CD14-positive monocyte (primary cell): Measurements from ENCODE around the gene GFM1. TPM values are rescaled to one million over a fixed set of nuclear protein-coding genes. Genes with fewer than 3 reads are reported as not detected.

Experiments
- DNase-seq, 3 donors: peaks; one replicate each; pipeline ENCODE4 v3.0.0-alpha.2; 2011 to 2022
- H2AFZ ChIP-seq: 2 replicates; pipeline ENCODE4 v1.6.0; 2012; ENCODE audit warnings: mild to moderate bottlenecking, low read depth, low read length, inconsistent platforms; ENCODE audit not compliant: insufficient read depth, poor library complexity, severe bottlenecking
- H3K27ac ChIP-seq, 2 donors: 1 replicate in 1 of 2; 2 replicates in 1 of 2; pipeline ENCODE4 v1.5.1; 2012 to 2013; ENCODE audit warnings: low read length in 2 of 2, control low read depth in 1 of 2, inconsistent platforms in 1 of 2, low read depth in 1 of 2, mild to moderate bottlenecking in 1 of 2
- H3K27me3 ChIP-seq, 2 donors: one replicate each; pipeline versions ENCODE4 v1.6.0 to v1.6.1; 2011 to 2013; ENCODE audit warnings: low read length in 2 of 2; ENCODE audit not compliant: control insufficient read depth in 2 of 2, insufficient read depth in 2 of 2
- H3K36me3 ChIP-seq, 2 donors: replicated peaks in 1 of 2; 1 replicate in 1 of 2; 2 replicates in 1 of 2; pipeline versions ENCODE4 v1.5.1 to v1.6.1; 2012 to 2013; ENCODE audit warnings: low read length in 2 of 2, control low read depth in 1 of 2, inconsistent platforms in 1 of 2, mild to moderate bottlenecking in 1 of 2; ENCODE audit not compliant: insufficient read depth in 2 of 2, control insufficient read depth in 1 of 2
- H3K4me1 ChIP-seq, 2 donors: 1 replicate in 1 of 2; 2 replicates in 1 of 2; pipeline versions ENCODE4 v1.5.1 to v1.6.1; 2012 to 2013; ENCODE audit warnings: low read length in 2 of 2, control low read depth in 1 of 2, inconsistent platforms in 1 of 2, mild to moderate bottlenecking in 1 of 2, moderate library complexity in 1 of 2; ENCODE audit not compliant: insufficient read depth in 2 of 2, control insufficient read depth in 1 of 2
- H3K4me2 ChIP-seq: replicated peaks from 2 replicates; pipeline ENCODE3; 2012; ENCODE audit warnings: low read length, moderate library complexity, mild to moderate bottlenecking; ENCODE audit not compliant: poor library complexity, severe bottlenecking; ENCODE audit errors: extremely low read depth
- H3K4me3 ChIP-seq, 3 experiments: fragments of 200-600 bp in 1 of 3; sonication (generic) in 1 of 3; replicated peaks in 1 of 3; 1 replicate in 2 of 3; 2 replicates in 1 of 3; pipeline ENCODE4 v1.5.1; 2011 to 2013; ENCODE audit warnings: low read length in 3 of 3, mild to moderate bottlenecking in 3 of 3, control low read depth in 2 of 3, low read depth in 2 of 3, inconsistent platforms in 1 of 3, moderate library complexity in 1 of 3
- H3K79me2 ChIP-seq: 2 replicates; pipeline ENCODE4 v1.6.0; 2012; ENCODE audit warnings: mild to moderate bottlenecking, control low read depth, inconsistent platforms, low read length, moderate library complexity; ENCODE audit not compliant: insufficient read depth
- H3K9ac ChIP-seq: 2 replicates; pipeline ENCODE4 v1.6.0; 2017; ENCODE audit warnings: low read length, mild to moderate bottlenecking; ENCODE audit not compliant: insufficient read depth, poor library complexity, severe bottlenecking
- H3K9me3 ChIP-seq, 2 donors: replicated peaks in 1 of 2; 1 replicate in 1 of 2; 2 replicates in 1 of 2; pipeline versions ENCODE4 v1.5.1 to v1.6.1; 2012 to 2013; ENCODE audit warnings: low read length in 2 of 2, control low read depth in 1 of 2; ENCODE audit not compliant: control insufficient read depth in 1 of 2, insufficient read depth in 1 of 2
- H4K20me1 ChIP-seq: 2 replicates; pipeline ENCODE4 v1.6.0; 2012; ENCODE audit warnings: mild to moderate bottlenecking, low read length, control low read depth, moderate library complexity; ENCODE audit not compliant: insufficient read depth
- H3K27ac Mint-ChIP-seq, 7 donors: one replicate each; pipeline ENCODE4 v1.8.0; 2020; ENCODE audit warnings: mild to moderate bottlenecking in 7 of 7, mixed read lengths in 7 of 7, moderate library complexity in 6 of 7, inconsistent platforms in 2 of 7
- H3K27me3 Mint-ChIP-seq, 3 donors: one replicate each; pipeline ENCODE4 v1.8.0; 2021 to 2022; ENCODE audit warnings: low read depth in 3 of 3, mild to moderate bottlenecking in 3 of 3, mixed read lengths in 3 of 3, moderate library complexity in 3 of 3, inconsistent platforms in 1 of 3
- H3K36me3 Mint-ChIP-seq, 2 donors: one replicate each; pipeline ENCODE4 v1.8.0; 2020; ENCODE audit warnings: mixed read lengths in 2 of 2, inconsistent platforms in 1 of 2, mild to moderate bottlenecking in 1 of 2
- H3K4me1 Mint-ChIP-seq: one replicate; pipeline ENCODE4 v1.8.0; 2020; ENCODE audit warnings: mild to moderate bottlenecking, mixed read lengths
- H3K4me3 Mint-ChIP-seq, 2 donors: one replicate each; pipeline ENCODE4 v1.8.0; 2020; ENCODE audit warnings: mild to moderate bottlenecking in 2 of 2, mixed read lengths in 2 of 2, moderate library complexity in 1 of 2
- H3K9me3 Mint-ChIP-seq, 7 donors: one replicate each; pipeline ENCODE4 v1.8.0; 2020 to 2022; ENCODE audit warnings: mixed read lengths in 7 of 7, mild to moderate bottlenecking in 6 of 7, moderate library complexity in 6 of 7, inconsistent platforms in 2 of 7
- CTCF ChIP-seq: fragments of 200-600 bp; IDR thresholded peaks from one replicate; pipeline ENCODE4 v1.8.0; 2022; ENCODE audit warnings: antibody characterized with exemption, mild to moderate bottlenecking
- whole genome bisulfite sequencing: methylation state at CpG from one replicate; pipeline ENCODE4 v1.1.5; 2013; ENCODE audit warnings: missing lambda C conversion rate; ENCODE audit not compliant: insufficient coverage; 5-methylcytosine and 5-hydroxymethylcytosine counted together
- intact Hi-C, 2 donors: fragments of 100-400 bp; cut with micrococcal nuclease; formaldehyde crosslinking; loops; one replicate each; pipeline versions ENCODE4 v1.15.0 to v1.15.1; 2023
- polyA plus RNA-seq, 3 donors: library from polyadenylated mRNA; depleted of rRNA in 1 of 3; unstranded in 2 of 3; stranded (reverse) in 1 of 3; fragments of 300-500 nt in 2 of 3; fragments of >200 nt in 1 of 3; fragmentation: Illumina TruSeq in 2 of 3; gene quantifications; 1 replicate in 2 of 3; 2 replicates in 1 of 3; pipeline ENCODE4 v1.2.3, GENCODE V29; 2012 to 2021

The GFM1 gene
- polyA plus RNA-seq, 3 donors: 11.2 to 21.3 (median 18.5) TPM

GRCh38 chr3:158660711-158661110 lies 16.4 kb downstream of the GFM1 start:
- no peaks in the 10 kb centered on the region for H4K20me1 ChIP-seq
- H3K36me3 ChIP-seq: peaks cover 76 to 92% of the 10 kb centered on the region in 2 donors
- no peak overlapping the region for H3K27ac ChIP-seq
- H3K9me3 ChIP-seq: no peaks in the 10 kb centered on the region
- no peak overlapping the region for H3K9ac ChIP-seq
- intact Hi-C loops: loop anchor here in 1 of 2 donors (5.0 kb wide), 1 partner anchor 127 kb away; no protein-coding TSS in a partner anchor
- Mint-ChIP-seq H3K27ac (no peak overlapping the region), H3K36me3 (peaks cover 71 to 77% of the 10 kb centered on the region in 2 donors), H3K4me3 (no peak overlapping the region), H3K4me1 (no peaks in the 10 kb centered on the region), H3K9me3 (no peaks in the 10 kb centered on the region), H3K27me3 (no peaks in the 10 kb centered on the region)
- no CpG with 5 or more reads among the region's 4 CpGs for WGBS
- TF ChIP-seq CTCF: no peak
- no peaks in the 10 kb centered on the region for H3K27me3 ChIP-seq
- no peaks in the 10 kb centered on the region for H3K79me2 ChIP-seq
- no peak overlapping the region for H3K4me3 ChIP-seq
- DNase-seq: no peak
- no peaks in the 10 kb centered on the region for H3K4me1 ChIP-seq
- H2AFZ ChIP-seq: no peak overlapping the region
- no peak overlapping the region for H3K4me2 ChIP-seq

GRCh38 chr3:158663246-158663645 lies 18.9 kb downstream of the GFM1 start:
- no peaks in the 10 kb centered on the region for H3K4me1 Mint-ChIP-seq
- H3K4me1 ChIP-seq: no peaks in the 10 kb centered on the region
- no peaks in the 10 kb centered on the region for H3K79me2 ChIP-seq
- no peak overlapping the region for H3K4me2 ChIP-seq
- no peak overlapping the region for H3K4me3 ChIP-seq
- TF ChIP-seq CTCF: no peak
- no peaks in the 10 kb centered on the region for H4K20me1 ChIP-seq
- H3K4me3 Mint-ChIP-seq: no peak overlapping the region
- H3K27ac Mint-ChIP-seq: no peak overlapping the region
- no peak overlapping the region for H3K9ac ChIP-seq
- no peak overlapping the region for H2AFZ ChIP-seq
- no CpG with 5 or more reads among the region's 1 CpG for WGBS
- H3K9me3 Mint-ChIP-seq: no peaks in the 10 kb centered on the region
- H3K27me3 ChIP-seq: no peaks in the 10 kb centered on the region
- peaks cover 72 to 74% of the 10 kb centered on the region in 2 donors for H3K36me3 Mint-ChIP-seq
- no peaks in the 10 kb centered on the region for H3K9me3 ChIP-seq
- H3K27me3 Mint-ChIP-seq: no peaks in the 10 kb centered on the region
- DNase-seq: no peak
- H3K36me3 ChIP-seq: peaks cover 88 to 99% of the 10 kb centered on the region in 2 donors
- intact Hi-C loops: loop anchor here in 1 of 2 donors (5.0 kb wide), 1 partner anchor 124 kb away; no protein-coding TSS in a partner anchor
- no peak overlapping the region for H3K27ac ChIP-seq
